HL-60/S4 treated with phorbol 12-myristate 13-acetate at 8.2 ng/mL for 4 days and 3 days (cell line): ENCODE measurements around the gene ULK3.

Experiments
- in situ Hi-C: fragments of 300-500 bp; cut with MboI; formaldehyde crosslinking; loops from 2 replicates; pipeline ENCODE4 v1.15.0; 2022; ENCODE audit warnings: low sequenced_read_pairs

Gene ULK3

DNA sequence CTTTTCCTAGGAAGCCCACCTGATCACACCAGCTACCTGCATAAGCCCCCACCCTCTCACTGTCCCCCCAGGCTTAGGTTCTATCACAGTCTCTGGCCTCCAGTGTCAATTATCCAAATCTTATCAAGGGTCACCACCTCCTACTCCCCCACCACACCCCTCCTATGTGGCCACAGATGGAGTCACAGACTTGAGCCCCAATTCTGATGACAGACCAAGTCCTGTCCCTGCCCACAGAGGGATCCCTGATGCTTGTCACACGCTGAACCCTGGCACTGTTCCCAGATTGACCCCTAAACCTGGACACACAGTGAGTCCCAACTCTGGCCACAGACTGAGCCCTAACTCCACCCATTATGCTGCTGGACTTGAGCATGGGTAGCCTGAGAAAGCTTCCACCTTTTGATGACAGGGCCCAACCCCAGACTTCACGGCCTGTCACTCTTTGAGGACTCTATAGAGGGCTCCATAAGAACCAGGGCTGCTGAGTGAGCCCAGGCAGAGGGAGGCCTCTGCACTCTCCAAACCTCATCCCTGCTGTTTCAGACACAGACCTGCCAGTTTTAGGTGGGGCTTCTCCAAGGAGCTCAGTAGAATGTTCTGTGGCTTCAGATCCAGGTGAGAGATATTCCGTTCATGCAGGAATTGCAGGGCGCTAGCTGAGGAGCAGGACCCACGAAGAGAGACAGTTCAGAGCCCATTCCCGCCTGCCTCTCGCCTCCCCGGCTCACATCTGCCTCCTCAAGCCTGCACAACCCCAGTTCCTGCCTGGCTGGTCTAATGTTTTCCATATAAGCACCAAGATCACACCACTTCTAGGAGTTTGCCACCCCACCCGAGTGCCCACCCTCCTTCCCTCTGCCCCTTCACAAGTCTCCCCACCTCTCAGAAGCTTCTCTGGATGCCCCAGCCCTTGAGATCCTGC, 1.8 kb downstream of the ULK3 start:
- in situ Hi-C loops: no loop called here

DNA sequence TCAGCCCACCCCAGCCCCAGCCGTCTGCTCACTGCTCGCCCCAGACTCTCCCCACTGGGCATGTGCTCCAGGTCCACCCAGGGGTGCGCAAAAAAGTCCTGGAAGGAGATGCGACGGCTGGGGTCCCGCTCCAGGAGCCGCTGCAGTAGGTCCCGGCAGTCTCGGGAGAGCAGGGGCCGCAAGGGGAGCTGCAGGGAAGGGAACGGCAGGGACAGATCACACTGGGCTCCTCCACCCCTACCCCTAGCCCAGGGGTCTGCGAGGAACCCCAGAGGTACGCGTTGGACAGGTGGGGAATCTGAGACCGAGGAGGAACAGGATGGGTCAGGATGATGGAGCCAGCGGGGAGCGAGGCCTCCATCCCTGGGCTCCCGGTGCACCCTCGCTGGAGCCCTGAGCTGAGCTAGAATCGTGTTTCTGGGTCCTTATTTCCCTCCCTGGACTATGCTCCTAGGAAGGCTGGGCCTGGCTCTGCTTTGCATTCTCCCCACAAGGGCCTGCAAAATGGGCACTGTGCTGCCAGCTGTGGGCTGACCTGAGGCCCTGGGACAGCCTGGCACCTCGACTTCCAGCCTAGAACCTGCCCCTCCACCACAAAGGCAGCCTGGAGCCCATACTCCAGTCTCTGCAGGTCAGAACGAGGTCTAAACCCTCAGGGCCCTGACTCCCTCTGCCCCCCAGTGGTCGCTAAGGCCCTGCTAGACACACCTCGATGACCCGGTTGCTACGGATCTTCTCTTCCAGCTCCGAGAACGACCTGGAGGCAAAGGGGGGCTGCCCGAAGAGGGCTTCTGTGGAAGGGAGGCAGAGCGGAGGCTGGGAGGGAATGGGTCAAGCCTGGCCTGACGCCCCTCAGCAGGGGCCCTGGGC, 3.2 kb downstream of the ULK3 start:
- in situ Hi-C loops: no loop called here

DNA sequence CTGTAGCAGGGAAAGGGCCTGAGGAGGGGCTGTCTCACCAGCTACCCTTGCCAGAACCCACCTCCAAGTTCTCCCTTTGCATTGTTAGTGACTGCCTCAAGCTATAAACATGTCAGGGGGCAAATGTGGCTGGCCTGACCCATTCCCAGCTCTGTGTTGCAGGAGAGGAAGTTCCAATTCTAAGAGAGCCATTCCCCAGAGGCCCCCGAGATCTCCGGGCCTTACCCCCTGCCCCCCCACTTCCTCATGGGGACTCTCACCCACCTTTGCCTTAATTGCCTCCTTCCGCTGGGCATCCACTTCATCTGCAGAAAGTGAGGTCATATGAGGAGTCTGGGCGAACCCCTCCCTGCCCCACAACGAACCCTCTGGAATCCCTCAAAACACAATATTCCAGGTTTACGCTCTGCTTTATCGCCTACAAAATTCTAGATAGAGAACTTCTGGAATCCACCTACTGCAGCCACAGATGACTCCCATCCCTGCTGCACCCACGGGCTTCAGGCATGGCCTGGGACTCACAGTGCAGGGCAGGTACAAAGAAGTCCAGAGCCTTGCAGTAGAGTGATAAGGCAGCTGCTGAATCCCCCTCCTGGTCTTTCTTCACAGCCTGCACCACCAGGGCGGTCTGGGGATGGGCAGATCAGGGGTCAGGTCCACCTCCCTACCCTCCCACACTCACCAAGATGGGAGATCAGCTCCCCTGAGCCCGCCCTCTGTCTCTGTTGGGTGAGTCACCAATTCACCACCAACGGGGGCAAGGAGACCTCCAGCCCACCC, 4.0 kb downstream of the ULK3 start:
- in situ Hi-C loops: no loop called here

GRCh38 chr15:74838137-74838516, 4.8 kb downstream of the ULK3 start:
- in situ Hi-C loops: no loop called here

GRCh38 chr15:74837482-74838136, 5.3 kb downstream of the ULK3 start:
- in situ Hi-C loops: no loop called here

DNA sequence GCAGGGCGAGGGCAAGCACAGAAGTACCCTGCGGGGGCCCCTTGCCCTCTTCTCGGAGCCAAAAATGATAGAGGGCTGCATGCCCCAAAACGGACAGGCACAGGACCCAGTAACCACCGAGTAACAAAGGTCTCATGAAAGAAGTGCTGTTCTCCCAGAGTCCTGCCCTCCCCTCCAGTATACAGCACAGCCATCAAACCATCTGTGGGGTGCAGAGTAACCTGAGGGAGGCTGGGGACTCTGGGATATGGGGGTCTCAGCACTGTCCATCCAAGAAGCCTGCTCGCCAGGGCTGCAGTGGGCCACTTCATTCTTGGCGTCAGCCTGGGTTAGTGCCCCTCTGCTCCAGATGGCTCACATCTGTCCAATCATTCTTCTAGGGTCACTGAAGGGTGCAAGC, 6.1 kb downstream of the ULK3 start:
- in situ Hi-C loops: no loop called here

- in situ Hi-C loops: no loop called here
Observed at GRCh38 chr15:74835312-74835823, 7.6 kb downstream of the ULK3 start.

GRCh38 chr15:74833376-74834107, 9.4 kb downstream of the ULK3 start:
- in situ Hi-C loops: no loop called here

GRCh38 chr15:74832826-74833225, 10.1 kb downstream of the ULK3 start:
- in situ Hi-C loops: no loop called here

DNA sequence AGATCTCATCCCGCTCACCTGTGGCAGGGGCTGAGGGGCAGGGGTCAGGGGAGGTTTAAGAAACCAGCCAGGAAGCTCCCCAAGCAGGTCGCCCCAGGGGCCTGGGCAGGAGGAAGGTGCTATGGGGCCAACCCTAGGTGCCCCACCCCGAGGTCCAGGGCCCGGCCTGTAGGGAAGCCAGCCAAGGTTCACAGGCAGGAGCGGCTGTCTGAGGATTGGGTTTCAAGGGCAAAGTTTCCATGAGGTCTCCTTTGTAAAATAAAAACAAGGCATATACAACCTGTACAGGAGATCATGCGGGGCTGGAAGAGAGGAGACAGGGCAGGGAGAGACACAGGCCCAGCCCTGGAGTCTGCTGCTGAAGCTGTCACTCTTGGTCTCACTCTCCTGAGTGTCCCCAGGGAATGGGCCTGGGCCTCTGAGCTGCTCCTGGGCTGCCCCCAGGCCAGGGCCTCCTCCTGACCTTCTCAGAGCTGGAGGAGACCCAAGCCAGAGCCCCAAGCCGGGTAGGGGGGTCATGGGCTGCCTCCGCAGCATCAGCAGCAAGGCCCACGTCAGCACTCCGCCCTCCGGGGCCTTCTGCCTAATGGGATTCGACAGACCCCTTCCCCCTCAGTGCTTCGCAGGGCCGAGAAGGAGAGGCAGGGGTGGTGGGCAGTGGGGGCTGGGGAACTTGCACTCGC, 11.0 kb downstream of the ULK3 start:
- in situ Hi-C loops: no loop called here

GRCh38 chr15:74830868-74831267, 12.1 kb downstream of the ULK3 start:
- in situ Hi-C loops: no loop called here

GRCh38 chr15:74829991-74830390, 13.0 kb downstream of the ULK3 start:
- in situ Hi-C loops: no loop called here

- in situ Hi-C loops: no loop called here
Observed at GRCh38 chr15:74829486-74829885, 13.5 kb downstream of the ULK3 start.

- in situ Hi-C loops: no loop called here
Observed at GRCh38 chr15:74828835-74829234, 14.1 kb downstream of the ULK3 start.

DNA sequence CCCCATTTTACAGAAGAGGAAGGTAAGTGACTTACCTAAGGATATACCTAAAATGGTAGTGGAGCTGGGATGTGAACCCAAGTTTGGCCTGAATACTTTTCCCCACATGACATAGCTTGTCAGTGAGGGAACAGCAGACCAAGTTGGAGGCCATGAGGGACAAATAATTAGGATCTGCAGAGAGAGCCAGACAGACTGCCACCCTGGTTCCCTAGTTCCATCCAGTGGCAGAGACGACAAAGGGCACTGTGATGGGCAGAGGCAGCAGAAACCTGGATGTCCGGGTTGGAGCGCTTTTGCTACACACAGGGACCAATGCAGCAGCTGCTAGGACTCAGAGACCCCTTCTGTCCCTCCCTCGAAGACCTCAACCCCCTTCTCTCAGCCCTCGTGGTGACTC, 15.3 kb downstream of the ULK3 start:
- in situ Hi-C loops: no loop called here

DNA sequence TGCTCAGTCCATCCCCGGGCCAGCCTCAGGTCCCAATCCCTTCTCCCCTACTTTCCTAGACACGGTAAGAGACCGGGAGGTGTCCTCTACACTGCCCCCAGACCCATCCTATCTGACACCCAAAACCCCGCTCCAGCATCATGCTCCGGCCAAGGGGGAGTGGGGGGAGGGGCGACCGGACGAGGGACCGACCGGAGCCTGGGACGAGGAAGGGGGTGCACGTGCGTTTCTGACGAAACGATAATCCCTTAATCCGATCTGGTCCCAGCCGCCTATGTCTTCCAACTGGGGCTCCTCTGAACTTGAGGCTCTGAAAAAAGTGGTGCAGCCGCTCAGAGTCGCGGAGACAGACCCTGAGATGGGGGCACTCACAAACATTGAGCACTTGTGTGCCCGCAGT, 16.0 kb downstream of the ULK3 start:
- in situ Hi-C loops: no loop called here

GRCh38 chr15:74826364-74826819, 16.6 kb downstream of the ULK3 start, which contains the start of gene CPLX3:
Gene CPLX3, plus strand, starts transcription at chr15:74826627. Its CDS starts 77 bp downstream, at chr15:74826704.
- in situ Hi-C loops: no loop called here

GRCh38 chr15:74825866-74826265, 17.1 kb downstream of the ULK3 start:
- in situ Hi-C loops: no loop called here

GRCh38 chr15:74824976-74825375, 18.0 kb downstream of the ULK3 start:
- in situ Hi-C loops: no loop called here
